GM23248 (cell line): Measurements from ENCODE around the gene CELA2B.

ENCODE experiments used
- EZH2 ChIP-seq: fragments of 200-600 bp; sonication (generic); IDR thresholded peaks from 2 replicates; pipeline ENCODE4 v1.6.1; 2018; ENCODE audit warnings: antibody characterized with exemption, mild to moderate bottlenecking; ENCODE audit not compliant: insufficient read depth, poor library complexity, severe bottlenecking
- EZH2phosphoT487 ChIP-seq: fragments of 200-600 bp; sonication (generic); IDR thresholded peaks from 2 replicates; pipeline ENCODE4 v1.6.1; 2018; ENCODE audit warnings: antibody characterized with exemption, moderate library complexity, mild to moderate bottlenecking, low read depth; ENCODE audit not compliant: insufficient read depth

DNA sequence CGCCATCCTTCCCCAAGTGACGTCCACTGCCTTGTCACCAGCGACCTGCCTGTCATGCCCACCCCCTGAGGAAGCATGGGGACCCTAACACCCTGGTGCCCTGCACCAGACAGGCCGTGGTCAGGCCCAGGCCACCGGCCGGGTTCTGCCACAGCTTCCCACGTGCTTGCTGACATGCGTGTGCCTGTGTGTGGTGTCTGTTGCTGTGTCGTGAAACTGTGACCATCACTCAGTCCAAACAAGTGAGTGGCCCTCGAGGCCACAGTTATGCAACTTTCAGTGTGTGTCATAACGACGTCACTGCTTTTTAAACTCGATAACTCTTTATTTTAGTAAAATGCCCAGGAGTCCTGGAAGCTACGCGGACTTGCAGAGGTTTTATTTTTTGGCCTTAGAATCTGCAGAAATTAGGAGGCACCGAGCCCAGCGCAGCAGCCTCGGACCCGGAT lies 46.2 kb upstream of the CELA2B start:
- TF ChIP-seq EZH2 = no peak
- TF ChIP-seq EZH2phosphoT487 = no peak
